Liver (tissue), 3 donors: ENCODE measurements around the gene CNTN1.

Experiments
- ATF3 ChIP-seq: IDR thresholded peaks from 2 replicates; pipeline ENCODE4 v1.6.1; 2016; ENCODE audit warnings: antibody characterized with exemption
- CTCF ChIP-seq: fragments of 150-350 bp; IDR thresholded peaks from 2 replicates; pipeline ENCODE4 v1.5.1; 2017; ENCODE audit warnings: improper control_type of control experiment, low read depth, low read length; ENCODE audit not compliant: missing input control
- EGR1 ChIP-seq, 2 donors: IDR thresholded peaks; 2 replicates each; pipeline ENCODE4 v1.6.1; 2016 to 2018; ENCODE audit warnings: antibody characterized with exemption in 2 of 2, low read depth in 2 of 2
- HNF4A ChIP-seq, 2 donors: conservative IDR thresholded peaks; 2 replicates each; pipeline ENCODE4 v1.6.1; 2016; ENCODE audit warnings: antibody characterized with exemption in 2 of 2, mild to moderate bottlenecking in 2 of 2
- RAD21 ChIP-seq, 2 donors: IDR thresholded peaks; 2 replicates each; pipeline ENCODE4 v1.6.1; 2016; ENCODE audit warnings: antibody characterized with exemption in 2 of 2, mild to moderate bottlenecking in 2 of 2
- REST ChIP-seq: IDR thresholded peaks from 2 replicates; pipeline ENCODE4 v1.6.1; 2016; ENCODE audit warnings: antibody characterized with exemption, mild to moderate bottlenecking
- TAF1 ChIP-seq: conservative IDR thresholded peaks from 2 replicates; pipeline ENCODE4 v1.6.1; 2016; ENCODE audit warnings: antibody characterized with exemption, mild to moderate bottlenecking
- YY1 ChIP-seq: IDR thresholded peaks from 2 replicates; pipeline ENCODE4 v1.6.1; 2016; ENCODE audit warnings: antibody characterized with exemption, mild to moderate bottlenecking
- donor health status: healthy.
- donor health status: healthy.

GRCh38 chr12:41096797-41097196, 404.6 kb downstream of the CNTN1 start:
- TF ChIP-seq CTCF (no peak), HNF4A (conservative IDR thresholded peaks at IDR 0.05) (no peak), RAD21 (IDR thresholded peaks at IDR 0.05) (no peak), YY1 (no peak), REST (no peak), EGR1 (IDR thresholded peaks at IDR 0.05; ENCODE audit: low read depth in 2 of 2) (no peak), TAF1 (no peak), ATF3 (no peak)
